Neuronal stem cell (in vitro differentiated cells): Measurements from ENCODE around the gene TNF.

Source experiments
- DNase-seq: peaks from one replicate; pipeline ENCODE4 v3.0.0-alpha.2; 2013; ENCODE audit warnings: low spot score
- H2AFZ ChIP-seq: one replicate; pipeline ENCODE4 v1.6.1; 2013; ENCODE audit warnings: mild to moderate bottlenecking, low read length, inconsistent platforms
- H2AK5ac ChIP-seq: 2 replicates; pipeline ENCODE4 v1.6.1; 2013; ENCODE audit warnings: low read depth, mild to moderate bottlenecking, inconsistent platforms, low read length, moderate library complexity, mixed read lengths
- H2BK120ac ChIP-seq: 2 replicates; pipeline ENCODE4 v1.6.1; 2013; ENCODE audit warnings: low read depth, mild to moderate bottlenecking, inconsistent platforms, low read length, moderate library complexity, mixed read lengths
- H2BK12ac ChIP-seq: one replicate; pipeline ENCODE4 v1.6.1; 2013; ENCODE audit warnings: low read length, inconsistent platforms
- H2BK15ac ChIP-seq: 2 replicates; pipeline ENCODE4 v1.6.1; 2013; ENCODE audit warnings: mild to moderate bottlenecking, low read length, inconsistent platforms, mixed read lengths
- H2BK5ac ChIP-seq: one replicate; pipeline ENCODE4 v1.6.1; 2013; ENCODE audit warnings: inconsistent platforms, mild to moderate bottlenecking, low read length, moderate library complexity
- H3K14ac ChIP-seq: one replicate; pipeline ENCODE4 v1.6.1; 2013; ENCODE audit warnings: low read length, inconsistent platforms
- H3K18ac ChIP-seq: 2 replicates; pipeline ENCODE4 v1.6.1; 2013; ENCODE audit warnings: low read length, inconsistent platforms
- H3K23ac ChIP-seq: 2 replicates; pipeline ENCODE4 v1.6.1; 2013; ENCODE audit warnings: low read depth, mild to moderate bottlenecking, mixed read lengths, low read length, inconsistent platforms; ENCODE audit not compliant: poor library complexity
- H3K27ac ChIP-seq: replicated peaks from 3 replicates; pipeline ENCODE4 v1.5.1; 2013; ENCODE audit warnings: low read length, inconsistent platforms
- H3K27me3 ChIP-seq, 3 experiments: 2 replicates each; pipeline ENCODE4 v1.6.1; 2013; ENCODE audit warnings: low read length in 3 of 3, mild to moderate bottlenecking in 2 of 3, inconsistent platforms in 1 of 3, low read depth in 1 of 3, mixed read lengths in 1 of 3, moderate library complexity in 1 of 3; ENCODE audit not compliant: control insufficient read depth in 3 of 3, insufficient read depth in 3 of 3
- H3K36me3 ChIP-seq, 2 donors: replicated peaks in 1 of 2; 2 replicates each; pipeline ENCODE4 v1.6.1; 2013; ENCODE audit warnings: low read length in 2 of 2; ENCODE audit not compliant: control insufficient read depth in 2 of 2, insufficient read depth in 2 of 2
- H3K4ac ChIP-seq: 2 replicates; pipeline ENCODE4 v1.6.1; 2013; ENCODE audit warnings: inconsistent platforms, mild to moderate bottlenecking, low read length, moderate library complexity
- H3K4me1 ChIP-seq, 2 donors: 1 replicate in 1 of 2; 2 replicates in 1 of 2; pipeline ENCODE4 v1.6.1; 2013; ENCODE audit warnings: low read length in 2 of 2, low read depth in 1 of 2; ENCODE audit not compliant: control insufficient read depth in 2 of 2, insufficient read depth in 1 of 2
- H3K4me2 ChIP-seq: one replicate; pipeline ENCODE4 v1.6.1; 2013; ENCODE audit warnings: mild to moderate bottlenecking, low read length, inconsistent platforms; ENCODE audit not compliant: insufficient read depth, poor library complexity, severe bottlenecking
- H3K4me3 ChIP-seq, 2 donors: 2 replicates each; pipeline ENCODE4 v1.5.1; 2013; ENCODE audit warnings: low read length in 2 of 2, mild to moderate bottlenecking in 2 of 2, inconsistent platforms in 1 of 2, moderate library complexity in 1 of 2
- H3K79me1 ChIP-seq: one replicate; pipeline ENCODE4 v1.6.1; 2013; ENCODE audit warnings: low read depth, mild to moderate bottlenecking, inconsistent platforms, low read length, moderate library complexity
- H3K9ac ChIP-seq: one replicate; pipeline ENCODE4 v1.6.1; 2013; ENCODE audit warnings: mild to moderate bottlenecking, low read depth, low read length, inconsistent platforms; ENCODE audit not compliant: poor library complexity
- H3K9me3 ChIP-seq, 2 donors: replicated peaks in 1 of 2; 2 replicates each; pipeline versions ENCODE3 to v1.6.1; 2013; ENCODE audit warnings: low read length in 2 of 2, mild to moderate bottlenecking in 2 of 2, inconsistent platforms in 1 of 2, low read depth in 1 of 2, mixed read lengths in 1 of 2, moderate library complexity in 1 of 2; ENCODE audit not compliant: control insufficient read depth in 2 of 2, insufficient read depth in 1 of 2
- H4K8ac ChIP-seq: one replicate; pipeline ENCODE4 v1.6.1; 2013; ENCODE audit warnings: low read depth, mild to moderate bottlenecking, inconsistent platforms, low read length, moderate library complexity
- H4K91ac ChIP-seq: one replicate; pipeline ENCODE4 v1.6.1; 2013; ENCODE audit warnings: low read length, low read depth, mild to moderate bottlenecking, inconsistent platforms; ENCODE audit not compliant: poor library complexity
- WGBS, 2 donors: extraction: QIAGEN DNeasy Blood & Tissue Kit; methylation state at CpG; one replicate each; pipeline ENCODE4 v1.1.7; 2013; ENCODE audit warnings: missing lambda C conversion rate in 2 of 2, mixed read lengths in 1 of 2; ENCODE audit not compliant: insufficient read length in 2 of 2, insufficient replicate concordance in 1 of 2; ENCODE audit errors: extremely low coverage in 2 of 2; 5-methylcytosine and 5-hydroxymethylcytosine counted together

Gene TNF

DNA sequence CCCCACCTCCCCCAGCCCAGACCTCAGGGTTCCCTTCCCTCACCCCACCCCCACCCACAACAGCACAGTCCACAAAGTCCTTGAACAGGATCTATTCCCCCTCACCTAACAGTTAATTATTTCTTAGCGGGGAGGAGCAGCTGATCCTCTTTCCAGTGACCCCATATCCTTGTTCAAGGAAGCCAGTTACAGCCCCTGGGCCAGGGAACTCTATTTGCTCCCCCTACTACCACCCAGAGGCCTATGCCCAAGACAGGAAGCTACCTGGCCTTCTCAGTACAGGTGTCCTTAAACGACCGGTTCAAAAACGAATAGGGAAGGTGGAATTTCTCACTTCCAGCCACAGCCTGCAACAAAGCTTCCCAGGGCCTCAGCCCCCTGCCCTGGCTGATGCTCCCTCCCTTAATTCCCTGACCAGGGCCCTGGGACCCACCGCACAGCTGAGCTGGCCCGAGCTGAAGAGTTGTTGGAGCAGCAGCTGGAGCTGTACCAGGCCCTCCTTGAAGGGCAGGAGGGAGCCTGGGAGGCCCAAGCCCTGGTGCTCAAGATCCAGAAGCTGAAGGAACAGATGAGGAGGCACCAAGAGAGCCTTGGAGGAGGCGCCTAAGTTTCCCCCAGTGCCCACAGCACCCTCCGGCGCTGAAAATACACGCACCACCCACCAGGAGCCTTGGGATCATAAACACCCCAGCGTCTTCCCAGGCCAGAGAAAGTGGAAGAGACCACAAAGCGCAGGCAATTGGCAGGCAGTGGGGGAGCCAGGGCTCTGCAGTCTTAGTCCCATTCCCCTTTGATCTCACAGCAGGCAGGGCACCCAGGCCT, 45.8 kb upstream of the TNF start:
- Histone ChIP-seq H2BK15ac (no peak overlapping the region), H3K27me3 (no peaks in the 10 kb centered on the region), H4K8ac (no peak overlapping the region), H3K4me2 (no peak overlapping the region), H3K14ac (no peak overlapping the region), H2BK12ac (no peak overlapping the region), H2BK5ac (no peak overlapping the region), H3K27ac (no peak overlapping the region), H3K9me3 (peaks cover 0 to 2% of the 10 kb centered on the region in 2 donors), H3K4me3 (no peak overlapping the region), H4K91ac (no peak overlapping the region), H3K18ac (no peak overlapping the region), H3K23ac (no peak overlapping the region), H2AFZ (no peak overlapping the region), H3K4ac (no peak overlapping the region), H3K4me1 (peaks cover 0 to 2% of the 10 kb centered on the region in 2 donors), H3K9ac (no peak overlapping the region), H3K36me3 (peaks cover 39 to 53% of the 10 kb centered on the region in 2 donors), H3K79me1 (peaks cover under 1% of the 10 kb centered on the region), H2AK5ac (peak overlapping the region; percentile 42), H2BK120ac (no peak overlapping the region)
- WGBS, 2 donors: no CpG with 5 or more reads among the region's 12 CpGs
- DNase-seq: no peak

DNA sequence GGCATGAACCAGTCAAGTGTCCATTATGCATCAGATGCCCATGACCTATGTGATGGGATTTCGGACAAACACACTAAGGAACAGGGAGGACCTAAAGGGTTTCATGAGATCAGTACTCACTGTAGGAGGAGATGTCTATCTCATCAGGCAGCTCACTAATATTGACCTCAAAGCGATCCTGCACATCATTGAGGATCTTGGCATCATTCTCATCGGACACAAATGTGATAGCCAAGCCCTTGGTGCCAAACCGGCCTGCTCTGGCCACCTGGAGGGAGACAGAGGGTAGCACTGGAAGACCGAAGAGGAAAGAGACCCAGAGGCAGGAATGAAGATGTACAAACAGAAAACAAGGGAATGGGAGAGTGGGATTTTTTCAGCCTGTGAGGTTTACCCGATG, 44.7 kb upstream of the TNF start:
- Histone ChIP-seq H3K79me1 (peaks cover 8% of the 10 kb centered on the region), H3K14ac (no peak overlapping the region), H3K27me3 (no peaks in the 10 kb centered on the region), H2BK15ac (no peak overlapping the region), H3K23ac (no peak overlapping the region), H2BK120ac (no peak overlapping the region), H2BK5ac (no peak overlapping the region), H3K4me2 (no peak overlapping the region), H3K9me3 (peaks cover 0 to 2% of the 10 kb centered on the region in 2 donors), H2BK12ac (no peak overlapping the region), H3K18ac (no peak overlapping the region), H2AFZ (no peak overlapping the region), H3K36me3 (peaks cover 50 to 64% of the 10 kb centered on the region in 2 donors), H3K4me3 (no peak overlapping the region), H4K91ac (no peak overlapping the region), H3K4me1 (peaks cover 0 to 2% of the 10 kb centered on the region in 2 donors), H3K4ac (no peak overlapping the region), H3K27ac (no peak overlapping the region), H3K9ac (no peak overlapping the region), H2AK5ac (no peak overlapping the region), H4K8ac (no peak overlapping the region)
- no peak for DNase-seq
- WGBS, 2 donors: no CpG with 5 or more reads among the region's 6 CpGs

DNA sequence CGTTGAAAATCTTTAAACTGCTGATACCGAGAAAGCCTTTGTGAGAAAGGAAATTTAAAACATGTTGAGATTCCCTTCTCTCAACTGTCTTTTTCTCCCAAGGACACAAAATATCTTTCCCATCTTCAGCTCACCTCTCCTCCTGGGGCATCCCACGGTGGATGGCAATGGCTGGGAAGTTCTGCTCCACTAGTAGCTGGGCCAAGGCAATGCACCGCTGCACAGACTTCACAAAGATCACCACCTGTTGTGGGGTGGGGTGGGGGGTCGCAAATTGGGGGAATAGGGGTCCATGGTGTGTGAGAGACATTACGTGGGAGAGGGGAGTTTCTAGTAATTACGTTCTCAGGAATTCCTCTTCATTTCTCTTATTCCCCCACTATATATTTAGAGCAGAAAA, 44.2 kb upstream of the TNF start:
- H3K27me3 ChIP-seq: no peaks in the 10 kb centered on the region
- H3K18ac ChIP-seq: no peak overlapping the region
- H3K27ac ChIP-seq: no peak overlapping the region
- H3K23ac ChIP-seq: no peak overlapping the region
- no peak overlapping the region for H4K8ac ChIP-seq
- H3K36me3 ChIP-seq: peaks cover 54 to 70% of the 10 kb centered on the region in 2 donors
- no peak overlapping the region for H3K9ac ChIP-seq
- no peak overlapping the region for H3K14ac ChIP-seq
- no peak overlapping the region for H3K4me3 ChIP-seq
- DNase-seq: no peak
- no peak overlapping the region for H2BK120ac ChIP-seq
- H3K4me1 ChIP-seq: peaks cover 0 to 2% of the 10 kb centered on the region in 2 donors
- no peak overlapping the region for H3K4ac ChIP-seq
- no peak overlapping the region for H2AK5ac ChIP-seq
- H4K91ac ChIP-seq: no peak overlapping the region
- H2AFZ ChIP-seq: no peak overlapping the region
- WGBS, 2 donors: no CpG with 5 or more reads among the region's 7 CpGs
- H2BK12ac ChIP-seq: no peak overlapping the region
- H2BK15ac ChIP-seq: no peak overlapping the region
- H3K9me3 ChIP-seq: no peaks in the 10 kb centered on the region
- no peak overlapping the region for H2BK5ac ChIP-seq
- H3K79me1 ChIP-seq: peaks cover 8% of the 10 kb centered on the region
- H3K4me2 ChIP-seq: no peak overlapping the region

DNA sequence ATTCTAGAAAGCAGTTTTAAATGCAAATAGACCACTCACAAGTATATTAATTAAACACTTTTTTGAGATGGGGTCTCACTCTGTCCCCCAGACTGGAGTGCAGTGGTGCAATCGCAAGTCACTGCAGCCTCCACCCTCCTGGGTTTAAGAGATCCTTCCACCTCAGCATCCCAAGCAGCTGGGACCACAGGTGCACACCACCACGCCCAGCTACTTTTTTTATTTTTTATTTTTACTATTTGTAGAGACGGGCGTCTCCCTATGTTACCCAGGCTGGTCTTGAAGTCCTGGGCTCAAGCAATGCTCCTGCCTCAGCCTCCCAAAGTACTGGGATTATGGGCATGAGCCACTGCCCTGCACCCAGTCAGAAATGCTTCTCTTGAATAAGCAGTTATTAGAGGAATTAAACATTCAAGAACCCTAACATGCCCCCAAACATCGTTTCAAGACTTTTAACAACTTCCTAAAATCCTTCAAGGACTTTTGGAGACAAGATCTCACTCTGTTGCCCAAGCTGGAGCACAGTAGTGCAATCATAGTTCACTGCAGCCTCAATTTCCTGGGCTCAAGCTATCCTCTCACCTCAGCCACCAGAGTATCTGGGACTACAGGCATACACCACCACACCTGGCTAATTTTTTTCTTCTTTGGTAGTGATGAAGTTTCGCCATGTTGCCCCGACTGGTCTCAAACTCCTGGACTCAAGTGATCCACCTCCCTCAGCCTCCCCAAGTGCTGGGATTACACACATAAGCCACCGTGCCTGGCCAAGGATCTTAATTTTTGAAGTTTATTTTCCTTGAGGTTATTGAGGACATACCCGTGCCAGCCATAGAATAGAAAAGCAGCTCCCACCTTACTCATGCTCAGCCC, 43.4 kb upstream of the TNF start:
- no CpG with 5 or more reads among the region's 9 CpGs for WGBS, 2 donors

More for the DNA sequence above, 43.4 kb upstream of the TNF start:
- H2AK5ac ChIP-seq: no peak overlapping the region
- H3K14ac ChIP-seq: no peak overlapping the region
- H3K23ac ChIP-seq: no peak overlapping the region
- no peak overlapping the region for H4K8ac ChIP-seq
- H2BK5ac ChIP-seq: no peak overlapping the region
- no peak overlapping the region for H3K9ac ChIP-seq
- H2BK15ac ChIP-seq: no peak overlapping the region
- peaks cover 8% of the 10 kb centered on the region for H3K79me1 ChIP-seq
- H3K36me3 ChIP-seq: peaks cover 61 to 78% of the 10 kb centered on the region in 2 donors
- H3K4ac ChIP-seq: no peak overlapping the region
- H3K27me3 ChIP-seq: no peaks in the 10 kb centered on the region
- H3K4me2 ChIP-seq: no peak overlapping the region
- no peak overlapping the region for H4K91ac ChIP-seq
- DNase-seq: no peak
- no peak overlapping the region for H3K4me3 ChIP-seq
- no peak overlapping the region for H3K27ac ChIP-seq
- H2BK120ac ChIP-seq: no peak overlapping the region
- no peak overlapping the region for H3K18ac ChIP-seq
- no peaks in the 10 kb centered on the region for H3K9me3 ChIP-seq
- peaks cover 0 to 2% of the 10 kb centered on the region in 2 donors for H3K4me1 ChIP-seq
- H2AFZ ChIP-seq: no peak overlapping the region
- no peak overlapping the region for H2BK12ac ChIP-seq
